Measurements from ENCODE around the gene GPR162.

- TF ChIP-seq EZH2 (IDR thresholded peaks at IDR 0.05; ENCODE audit: borderline replicate concordance, low read length) (no peak), CTCF (IDR thresholded peaks at IDR 0.05; ENCODE audit: low read length) (no peak)
Observed at GRCh38 chr12:6849976-6850560, 28.4 kb downstream of the GPR162 start.

Data from OCI-LY1 (cell line).